Measurements from ENCODE around the gene FRMD5.

Gene FRMD5

DNA sequence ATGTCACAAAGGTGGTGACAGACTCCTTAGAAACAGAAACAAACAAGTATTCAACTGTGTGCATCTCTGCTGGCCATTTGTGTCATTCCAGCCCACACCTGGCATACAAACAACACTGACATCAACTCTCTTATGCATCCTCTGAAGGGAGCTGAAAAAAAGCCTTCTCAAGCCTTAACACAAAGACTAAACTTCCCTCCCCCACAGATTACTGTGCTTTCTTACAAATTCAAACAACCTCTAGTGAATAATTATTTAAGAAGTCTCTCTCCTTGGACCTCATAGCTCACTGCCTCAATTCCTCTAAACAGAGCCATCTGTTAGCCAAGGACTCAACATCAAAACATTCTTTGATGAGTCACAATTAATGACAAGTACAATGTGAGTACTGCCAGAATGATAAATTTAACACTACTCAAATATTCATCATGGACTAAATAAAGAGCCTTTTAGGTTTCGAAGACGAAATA, 236.2 kb downstream of the FRMD5 start:
- no peak for DNase-seq

DNA sequence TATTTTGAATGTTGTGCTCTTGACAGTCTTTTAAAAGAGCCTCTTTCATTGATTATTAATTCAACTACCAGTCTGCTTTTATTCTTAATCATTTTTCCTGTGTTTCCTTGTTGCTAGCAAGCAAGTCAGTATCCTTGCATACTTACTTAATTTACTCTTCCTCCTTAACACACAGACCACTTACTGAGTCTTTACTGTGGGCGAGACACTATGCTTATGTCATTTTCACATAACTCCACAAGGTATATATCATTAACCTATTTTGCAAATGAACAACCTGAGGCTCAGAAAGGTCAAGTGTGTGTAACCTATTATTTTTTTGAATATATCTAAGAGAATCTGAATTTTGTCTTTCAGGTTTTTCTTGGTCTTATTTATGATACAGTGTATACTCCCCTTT, 237.3 kb downstream of the FRMD5 start:
- no peak for DNase-seq

DNA sequence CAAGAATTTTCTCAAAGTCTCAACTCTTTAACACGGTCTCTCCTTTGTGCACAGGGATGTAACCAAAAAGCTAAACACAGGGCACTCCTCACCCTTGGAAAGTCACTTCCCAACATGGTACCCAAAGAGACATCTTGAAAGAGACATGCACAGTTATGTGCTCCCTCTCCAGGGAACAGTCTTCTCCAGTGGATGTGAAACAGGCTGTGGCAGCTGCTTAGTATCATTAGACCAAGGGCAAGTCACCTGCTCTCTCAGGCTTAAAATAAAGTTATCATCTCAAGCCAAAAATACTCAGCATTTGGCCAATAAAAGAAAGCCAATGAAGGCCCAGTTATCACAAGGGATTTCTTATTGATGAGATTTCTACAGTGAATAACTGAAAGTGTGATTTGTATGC, 239.9 kb downstream of the FRMD5 start:
- DNase-seq: no peak

DNA sequence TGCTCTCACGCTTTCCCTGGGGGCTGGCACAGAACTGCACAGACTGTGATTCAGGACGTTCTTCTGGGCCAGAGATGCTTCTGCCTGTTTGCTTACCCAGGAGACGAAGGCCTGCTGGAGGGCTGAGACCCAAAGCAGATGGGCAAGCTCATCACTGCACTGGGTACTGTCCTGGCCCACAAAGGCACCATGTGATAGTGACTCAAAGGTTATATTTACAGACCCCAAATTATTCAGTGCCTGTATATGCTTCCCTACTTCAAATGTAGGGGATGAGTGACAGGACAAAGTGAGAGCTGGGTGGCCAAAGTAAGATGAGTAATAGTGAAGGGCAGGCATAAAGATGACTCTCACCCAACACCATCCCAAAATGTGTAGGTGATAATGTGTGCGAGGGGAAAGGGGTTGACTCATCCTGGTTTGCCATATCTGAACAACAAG, 240.9 kb downstream of the FRMD5 start:
- DNase-seq: no peak

DNA sequence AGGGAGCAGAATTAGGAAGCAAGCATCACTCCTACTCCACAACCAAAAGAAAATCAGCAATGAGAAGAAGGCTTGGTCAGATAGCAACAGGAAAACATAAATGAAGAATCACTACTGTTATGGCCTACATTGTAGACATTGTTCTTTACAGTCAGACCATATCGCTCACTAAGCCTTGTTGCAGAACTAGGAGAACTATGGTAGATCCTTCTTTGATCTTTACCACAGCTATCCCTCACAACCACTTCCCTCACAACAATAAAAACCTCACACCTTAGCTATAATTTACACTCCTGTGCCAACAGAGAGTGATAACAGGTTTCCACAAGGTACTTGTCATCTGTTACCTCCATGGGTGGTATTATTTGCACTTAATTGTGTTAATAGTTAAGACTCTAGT, 241.7 kb downstream of the FRMD5 start:
- DNase-seq: no peak

DNA sequence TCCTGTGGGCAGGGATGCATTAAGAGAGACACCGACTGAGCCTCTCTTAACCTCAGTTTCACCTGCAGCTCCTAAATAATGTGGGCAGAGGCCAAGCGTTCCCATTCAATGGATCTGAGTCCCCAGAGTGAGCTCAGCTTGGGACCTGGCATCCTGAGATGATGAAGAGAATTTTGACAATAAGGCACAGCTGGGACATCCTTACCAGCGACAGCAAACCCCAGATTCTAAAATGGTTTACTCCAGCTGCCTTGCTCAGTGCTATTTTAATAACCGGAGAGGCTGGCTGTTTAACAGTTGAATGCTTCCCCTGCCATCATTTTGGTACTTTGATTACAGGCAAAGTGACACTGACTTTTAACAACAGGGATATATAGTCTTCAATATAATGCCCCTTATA, 244.5 kb downstream of the FRMD5 start:
- no peak for DNase-seq

DNA sequence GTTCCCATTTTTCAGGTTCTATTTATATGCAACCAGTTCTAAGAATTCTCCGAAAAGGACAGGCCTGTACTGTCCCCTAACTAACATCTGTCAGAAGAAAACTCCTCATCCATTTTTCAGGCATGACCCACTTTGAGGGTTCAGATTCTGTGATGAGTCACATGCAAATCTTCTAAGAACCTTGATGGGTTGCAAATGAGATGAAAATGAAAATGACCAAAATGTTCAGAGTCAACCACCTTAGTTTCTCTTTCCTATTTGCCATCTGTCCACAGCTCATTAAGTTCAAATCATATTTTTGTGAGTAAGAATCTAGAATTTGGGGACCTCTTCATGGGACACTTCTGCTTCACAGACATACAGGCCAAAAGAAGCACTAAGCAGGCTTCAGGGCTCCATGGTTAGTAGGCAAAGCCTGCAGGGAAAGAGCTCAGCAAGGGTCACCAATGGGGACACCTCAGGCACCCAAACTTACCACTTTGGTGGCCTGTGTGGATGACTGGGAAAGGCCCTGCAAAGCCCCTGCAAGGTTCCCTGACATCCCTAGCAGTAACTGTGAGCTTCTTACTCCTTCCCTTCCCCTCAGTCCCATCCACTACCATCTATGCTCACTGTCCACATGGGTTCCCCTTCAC, 246.3 kb downstream of the FRMD5 start:
- no peak for DNase-seq

DNA sequence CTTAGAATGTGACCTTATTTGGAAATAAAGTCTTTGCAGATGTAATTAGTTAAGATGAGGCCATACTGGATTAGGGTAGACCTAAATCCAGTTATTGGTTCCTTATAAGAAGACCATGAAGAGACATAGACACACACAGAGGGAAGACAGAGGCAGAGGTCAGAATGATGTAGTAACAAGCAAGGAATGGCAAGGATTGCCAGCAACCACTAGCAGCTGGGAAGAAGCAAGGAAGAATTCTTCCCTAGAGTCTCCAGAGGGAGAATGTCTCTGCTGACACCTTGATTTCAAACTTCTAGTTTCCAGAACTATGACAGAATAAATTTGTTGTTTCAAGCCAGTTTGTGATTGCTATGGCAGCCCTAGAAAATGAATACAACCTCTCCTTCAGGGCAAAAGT, 251.6 kb downstream of the FRMD5 start:
- DNase-seq: no peak

DNA sequence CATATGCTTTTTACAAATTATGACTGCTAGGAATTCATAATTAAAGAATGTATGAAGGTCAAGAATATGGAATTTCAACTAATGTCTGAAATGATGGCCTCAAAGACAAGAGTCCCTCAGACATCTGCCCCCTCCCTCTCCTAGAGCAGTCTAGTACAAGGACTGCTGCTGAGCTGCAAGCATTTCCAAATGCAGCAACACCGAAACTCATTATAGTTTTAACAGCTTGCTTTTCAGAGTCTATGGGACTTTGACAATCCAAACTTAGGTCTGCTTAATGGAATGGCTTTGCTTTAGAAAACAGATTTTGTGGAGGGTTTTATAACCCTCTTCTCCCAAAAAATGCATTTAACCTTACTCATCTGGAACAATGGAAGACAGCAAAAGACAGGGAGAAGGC, 252.9 kb downstream of the FRMD5 start:
- no peak for DNase-seq

DNA sequence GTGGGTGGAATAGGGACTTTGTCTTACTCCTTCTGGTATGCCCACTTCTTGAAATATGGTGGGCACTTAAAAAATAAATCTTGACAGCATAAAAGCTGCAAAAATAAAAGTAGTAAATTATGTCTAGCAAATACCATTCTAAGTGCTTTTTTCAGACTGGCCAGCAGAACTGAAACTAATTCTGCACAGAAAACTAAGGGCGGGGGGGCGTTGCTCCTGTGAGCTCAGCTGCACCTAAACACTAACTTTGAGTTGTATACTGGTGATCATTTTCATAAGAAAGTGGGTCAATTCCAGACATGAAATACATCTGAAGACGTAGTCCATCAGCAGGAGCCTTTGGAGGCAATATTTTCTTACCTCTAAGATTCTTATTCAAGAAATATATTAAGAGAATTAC, 253.5 kb downstream of the FRMD5 start:
- no peak for DNase-seq

DNA sequence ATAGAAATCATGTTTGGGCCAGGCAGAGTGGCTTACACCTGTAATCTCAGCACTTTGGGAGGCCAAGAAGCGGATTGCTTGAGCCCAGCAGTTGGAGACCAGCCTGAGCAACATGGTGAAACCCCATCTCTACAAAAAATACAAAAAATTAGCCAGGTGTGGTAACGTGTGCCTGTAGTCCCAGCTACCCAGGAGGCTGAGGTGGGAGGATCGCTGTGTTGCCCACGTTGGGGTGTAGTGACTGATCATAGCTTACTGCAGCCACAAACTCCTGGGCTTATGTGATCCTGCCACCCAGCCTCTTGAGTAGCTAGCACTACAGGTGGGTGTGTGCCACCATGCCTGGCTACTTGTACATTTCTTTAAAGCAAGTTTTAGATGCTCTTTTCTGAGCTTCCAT, 254.0 kb downstream of the FRMD5 start:
- DNase-seq: no peak

DNA sequence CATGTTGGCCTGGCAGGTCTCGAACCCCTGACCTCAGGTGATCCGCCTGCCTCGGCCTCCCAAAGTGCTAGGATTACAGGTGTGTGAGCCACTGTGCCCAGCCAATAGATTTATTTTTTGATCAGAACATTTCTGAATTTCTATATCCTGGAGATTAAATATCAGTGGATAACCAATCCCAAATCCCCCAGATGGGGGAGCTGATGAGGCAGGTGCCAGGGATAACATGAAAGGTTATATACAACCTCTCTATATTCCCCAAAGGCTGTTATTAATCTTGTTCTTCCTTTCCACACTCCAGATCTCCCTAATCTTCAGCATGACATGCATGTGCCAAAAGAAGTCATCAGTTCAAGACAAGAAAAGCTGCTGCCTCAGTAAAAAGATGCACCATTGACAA, 256.0 kb downstream of the FRMD5 start:
- DNase-seq: no peak

DNA sequence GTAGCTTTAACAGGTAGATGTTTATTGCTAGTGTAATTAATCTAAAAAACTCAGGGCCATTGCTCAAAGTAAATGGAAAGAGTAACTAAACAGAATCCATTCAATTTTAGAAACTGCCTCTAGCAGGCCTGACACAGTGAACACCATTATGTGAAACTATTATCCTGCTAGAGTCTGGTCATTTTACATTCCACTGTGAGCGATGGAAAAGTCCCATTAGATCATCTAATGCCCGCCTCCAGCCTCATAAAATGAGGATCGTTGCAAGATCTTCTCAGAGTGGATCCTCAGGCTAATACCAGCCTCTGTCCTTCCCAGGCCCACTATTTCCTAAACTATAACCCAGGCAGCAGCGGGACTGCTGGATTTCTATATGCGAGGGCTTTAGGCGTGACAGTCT, 260.6 kb downstream of the FRMD5 start:
- DNase-seq: no peak

DNA sequence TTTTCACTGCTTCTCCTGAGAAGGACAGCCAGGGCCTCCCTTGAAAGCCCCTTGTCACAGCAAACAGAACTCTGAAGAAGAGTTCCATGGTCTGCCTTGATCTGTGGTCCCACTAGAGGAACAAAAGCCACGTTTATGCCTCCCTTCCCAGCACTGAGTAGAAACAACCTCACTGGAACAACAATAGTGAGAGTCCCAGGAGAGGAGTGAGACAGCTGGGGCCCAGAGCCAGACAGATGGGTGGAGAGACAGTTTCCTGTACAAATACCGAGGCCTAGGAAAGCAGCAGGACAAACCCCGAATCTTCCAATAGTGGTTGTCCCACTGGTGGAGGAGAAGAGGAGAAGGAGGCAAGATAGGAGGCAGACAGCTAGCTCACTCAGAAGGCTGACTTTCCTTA, 262.2 kb downstream of the FRMD5 start:
- DNase-seq: no peak

DNA sequence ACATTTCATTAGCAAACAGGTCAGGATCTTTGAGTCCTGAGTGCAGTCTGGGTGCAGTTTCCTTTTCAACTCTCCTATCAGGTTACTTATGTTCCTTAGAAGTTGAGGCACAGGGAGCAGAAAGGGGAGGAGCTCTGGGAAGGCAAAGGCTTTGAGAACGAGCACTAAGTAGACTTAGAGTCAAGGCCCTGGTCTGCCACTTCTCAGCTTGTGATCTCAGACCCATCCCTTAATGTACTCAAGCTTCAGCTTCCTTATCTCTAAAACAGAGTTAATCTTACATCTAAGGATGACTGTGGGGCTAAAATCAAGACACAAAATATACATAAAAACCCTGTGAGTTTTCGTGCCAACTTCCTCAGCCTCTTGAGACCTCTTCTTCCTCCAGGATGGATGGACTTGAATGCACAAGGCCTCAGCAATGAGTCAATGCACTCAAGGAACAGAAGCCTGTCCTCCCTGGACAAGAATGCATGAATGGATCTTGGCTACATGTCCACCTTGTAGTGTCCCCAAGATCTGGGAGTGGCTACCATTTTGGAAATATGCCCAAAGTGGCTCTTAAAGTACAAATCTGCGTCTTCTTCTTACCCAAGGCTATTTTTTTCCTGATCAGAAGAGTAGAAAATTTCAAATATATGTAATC, 263.2 kb downstream of the FRMD5 start:
- no peak for DNase-seq

DNA sequence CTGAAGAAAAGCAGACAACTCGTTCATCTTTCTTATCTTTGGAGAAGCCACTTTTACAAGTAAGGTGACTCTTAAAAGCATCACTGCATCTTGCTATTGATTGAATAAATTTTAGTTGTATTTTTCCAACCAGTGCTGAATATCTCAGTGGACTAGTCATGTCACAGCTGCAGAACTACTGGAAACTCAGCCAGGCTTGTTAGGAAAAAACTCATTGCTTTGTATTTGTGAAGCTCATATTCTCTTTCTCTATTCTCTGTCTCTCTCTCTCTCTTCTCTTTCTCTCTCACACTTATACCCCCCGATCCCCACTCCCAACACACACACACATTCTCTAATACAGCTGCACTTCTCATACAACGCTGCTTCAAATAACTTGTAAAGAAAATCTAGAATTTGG, 264.0 kb downstream of the FRMD5 start:
- no peak for DNase-seq

DNA sequence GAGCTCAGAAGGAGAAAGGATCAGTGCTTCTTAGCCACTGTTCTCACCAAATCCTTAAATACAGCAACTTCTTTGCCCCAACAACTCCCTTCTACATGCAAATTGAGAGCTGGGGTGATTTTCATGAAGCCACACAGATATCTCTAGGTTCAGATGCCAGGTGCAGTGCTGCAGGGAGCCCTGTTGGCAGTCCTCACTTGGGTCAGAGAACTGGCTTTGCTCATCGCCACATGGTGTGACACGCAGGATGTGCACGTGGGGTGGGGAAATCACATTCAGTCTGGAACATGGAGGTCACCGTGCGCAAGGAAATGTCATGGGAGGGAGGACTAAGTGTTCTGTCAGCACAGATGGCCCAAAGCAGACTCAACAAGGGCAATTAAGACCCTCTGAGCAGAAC, 264.5 kb downstream of the FRMD5 start:
- no peak for DNase-seq

DNA sequence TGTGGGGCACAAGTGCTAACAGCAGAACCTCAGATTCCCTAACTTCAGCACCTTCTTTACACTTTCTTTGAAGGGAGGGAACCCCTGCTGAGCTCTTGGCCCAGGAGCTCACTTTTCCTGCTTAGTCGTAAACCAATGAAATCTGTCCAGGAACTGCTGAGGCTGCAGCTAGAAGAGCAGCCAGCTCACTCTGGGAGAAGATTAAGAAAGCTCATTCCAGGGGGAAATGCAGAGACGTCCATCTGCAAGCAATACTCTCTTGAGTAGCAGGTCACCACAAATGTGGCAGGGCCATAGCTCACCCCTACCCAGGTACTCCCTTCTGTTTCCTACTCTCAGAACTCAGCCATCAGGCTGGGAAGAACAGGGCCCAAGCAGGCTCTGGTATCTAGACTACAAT, 265.0 kb downstream of the FRMD5 start:
- no peak for DNase-seq

DNA sequence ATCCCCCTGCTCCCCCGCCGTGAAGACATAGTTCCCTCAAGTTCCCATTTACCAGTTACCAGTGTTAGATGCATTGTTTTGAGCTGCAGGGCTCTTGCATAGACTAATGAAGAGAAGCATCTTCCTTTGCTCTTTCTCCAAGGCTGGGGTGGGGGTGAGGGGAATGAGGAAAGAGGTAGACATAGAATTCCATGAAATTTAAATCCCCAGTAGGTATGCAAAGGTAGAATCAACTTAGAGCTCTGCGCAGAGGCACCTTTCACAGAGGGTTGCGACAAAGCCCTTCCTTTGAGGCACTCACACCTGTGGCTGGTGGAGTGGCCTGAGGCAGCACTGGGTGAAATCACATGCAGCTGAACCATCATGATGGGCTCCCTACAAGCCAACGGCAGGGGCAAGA, 266.9 kb downstream of the FRMD5 start:
- no peak for DNase-seq

DNA sequence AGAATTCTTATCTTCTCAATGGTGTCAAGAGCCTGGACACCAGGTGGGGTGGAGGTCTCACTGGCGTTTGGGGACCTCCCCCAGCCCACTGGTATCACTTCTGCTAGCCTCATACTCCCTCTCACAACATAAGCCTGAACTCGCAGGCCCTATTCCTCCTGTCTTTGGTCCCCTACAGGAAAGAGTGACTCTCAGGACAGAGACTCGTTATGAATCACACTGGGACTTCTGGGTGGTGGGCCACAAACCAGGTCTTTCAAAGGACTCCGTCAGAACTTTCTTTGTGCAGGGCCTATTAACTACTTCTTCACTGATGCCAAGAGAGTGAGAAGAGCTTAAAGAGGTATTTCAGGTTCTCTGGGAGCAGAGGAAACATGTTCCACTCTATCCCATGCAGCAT, 267.9 kb downstream of the FRMD5 start:
- no peak for DNase-seq

DNA sequence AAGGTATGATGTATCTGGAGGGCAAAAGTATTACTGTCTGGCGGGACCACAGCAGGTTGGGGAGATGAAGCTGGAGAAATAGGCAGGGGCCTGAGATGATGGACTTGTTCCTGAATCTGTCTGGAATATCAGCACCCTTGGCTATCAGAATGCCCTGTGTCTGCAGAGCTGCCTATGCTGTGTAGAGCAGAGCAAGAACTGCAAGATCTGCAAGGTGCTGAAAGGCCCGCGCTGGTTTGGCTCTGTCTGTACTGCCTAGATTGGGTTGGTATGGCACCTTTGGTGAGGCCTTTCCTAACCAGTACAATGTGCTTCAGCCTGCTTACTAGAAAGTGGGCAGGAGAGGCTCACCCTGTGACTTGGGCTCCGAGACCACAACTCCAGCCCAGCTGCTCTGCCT, 271.5 kb downstream of the FRMD5 start:
- DNase-seq: no peak

DNA sequence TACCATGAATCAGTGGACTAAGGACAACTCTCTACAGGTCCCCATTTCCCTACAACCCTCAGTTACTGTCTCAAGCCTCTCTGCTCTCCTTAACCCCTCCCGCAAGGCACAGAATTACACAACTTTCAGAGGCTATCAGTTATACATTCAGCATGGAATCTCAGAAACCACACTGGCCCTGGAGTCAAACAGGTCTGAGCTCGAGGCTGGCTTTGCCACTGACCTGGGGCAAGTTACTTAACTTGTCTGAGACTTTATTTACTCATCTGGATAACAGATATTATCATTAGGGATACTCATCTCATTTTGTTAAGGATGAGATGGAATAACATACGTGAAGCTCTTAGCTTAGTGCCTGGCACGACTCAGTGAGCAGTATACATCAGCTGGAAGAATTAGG, 273.1 kb downstream of the FRMD5 start:
- DNase-seq: no peak

DNA sequence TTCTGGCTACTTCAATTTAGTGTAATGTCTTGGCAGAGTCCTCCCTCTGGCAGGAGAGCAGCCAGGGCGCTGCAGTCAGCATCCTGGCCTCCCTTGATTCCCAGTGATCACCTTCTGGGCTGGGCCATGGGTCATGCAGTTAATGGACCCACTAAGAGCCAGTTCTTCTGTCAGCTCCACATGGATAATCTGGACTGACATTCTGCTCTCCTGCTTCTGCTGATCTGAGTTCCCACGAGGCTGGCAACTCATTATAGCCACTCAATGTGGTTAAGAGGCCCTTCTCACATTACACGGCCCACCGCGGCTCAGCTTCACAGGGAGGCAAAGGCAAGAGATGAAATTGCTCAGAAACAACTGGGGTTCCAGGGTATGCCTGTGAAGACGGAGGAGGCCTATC, 274.3 kb downstream of the FRMD5 start:
- no peak for DNase-seq

DNA sequence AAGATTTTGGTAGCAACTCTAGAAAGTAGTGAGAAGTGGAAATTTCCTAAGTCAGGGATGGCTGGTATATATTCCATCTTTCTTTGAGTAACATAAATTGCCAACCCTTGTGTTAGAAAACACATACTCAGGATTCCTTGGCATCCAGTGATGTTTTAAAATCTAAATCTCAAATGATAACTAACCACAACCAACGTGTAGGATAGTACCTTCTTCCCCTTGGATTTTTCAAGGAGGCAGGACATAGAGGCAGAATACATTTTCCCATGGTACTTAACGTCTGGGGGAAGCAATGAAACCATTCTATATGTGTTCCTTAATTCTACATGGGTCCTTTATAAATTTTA, 274.8 kb downstream of the FRMD5 start:
- DNase-seq: no peak

DNA sequence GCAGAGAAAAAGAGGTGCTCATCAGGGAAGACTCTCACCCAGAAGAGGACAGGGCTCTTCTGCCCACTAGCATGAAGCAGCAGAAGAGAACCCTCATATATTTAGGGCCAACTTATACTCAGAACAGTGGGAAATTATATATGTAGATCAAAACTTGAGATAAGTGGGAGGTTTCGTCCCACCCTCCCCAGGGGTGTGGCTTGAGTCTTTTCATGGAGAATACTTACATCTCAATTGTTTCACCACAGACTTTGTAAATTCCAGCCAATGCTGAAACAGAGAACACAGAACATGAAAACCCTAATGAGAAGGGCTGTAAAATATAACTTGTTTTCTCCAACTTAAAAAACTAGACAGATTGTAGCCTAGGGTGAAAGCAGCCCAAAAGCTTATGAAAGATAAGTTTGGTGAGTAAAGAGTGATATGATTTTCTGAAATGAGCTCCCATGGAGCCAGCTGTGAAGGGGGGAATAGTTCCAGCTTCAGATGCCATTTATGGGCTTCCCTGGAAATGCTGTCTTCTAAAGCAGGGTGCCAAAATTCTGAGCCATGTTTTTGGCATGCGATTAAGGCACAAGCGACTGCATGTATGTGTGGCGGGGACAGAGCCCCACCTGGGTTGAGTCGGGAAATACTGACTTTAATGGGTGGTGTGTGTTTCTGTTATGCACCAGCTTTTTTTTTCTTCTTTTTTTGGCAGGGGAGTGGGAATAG, 275.4 kb downstream of the FRMD5 start:
- DNase-seq: no peak

Measured in MV-4-11 (cell line).